Astrocyte (in vitro differentiated cells and primary cell): ENCODE data around the gene SAMD5. TPM values are rescaled to one million over a fixed set of nuclear protein-coding genes. Genes with fewer than 3 reads are reported as not detected.

ENCODE experiments used
- DNase-seq: peaks from one replicate; pipeline ENCODE4 v3.0.0-alpha.2; 2010; ENCODE audit warnings: low read depth
- FAIRE-seq: peaks from 2 replicates; lab custom pipeline; 2011; peaks lifted over from hg19 to GRCh38; lab: Jason Lieb, UNC
- H2AFZ ChIP-seq: 2 replicates; pipeline ENCODE4 v1.6.0; 2012; ENCODE audit warnings: low read depth, low read length, inconsistent platforms
- H3K27ac ChIP-seq: 2 replicates; pipeline ENCODE4 v1.5.1; 2011; ENCODE audit warnings: low read depth, low read length, inconsistent platforms
- H3K27me3 ChIP-seq: 2 replicates; pipeline ENCODE4 v1.6.0; 2011; ENCODE audit warnings: low read length, inconsistent platforms; ENCODE audit not compliant: insufficient read depth
- H3K36me3 ChIP-seq: 2 replicates; pipeline ENCODE4 v1.5.1; 2011; ENCODE audit warnings: low read length, inconsistent platforms; ENCODE audit not compliant: insufficient read depth
- H3K4me1 ChIP-seq: 2 replicates; pipeline ENCODE4 v1.5.1; 2011; ENCODE audit warnings: low read length, inconsistent platforms; ENCODE audit not compliant: insufficient read depth
- H3K4me2 ChIP-seq: 2 replicates; pipeline ENCODE4 v1.6.0; 2012; ENCODE audit warnings: low read length, inconsistent platforms
- H3K4me3 ChIP-seq: 2 replicates; pipeline ENCODE4 v1.5.1; 2011; ENCODE audit warnings: low read depth, mild to moderate bottlenecking, low read length, inconsistent platforms; ENCODE audit not compliant: insufficient read depth
- H3K79me2 ChIP-seq: 2 replicates; pipeline ENCODE4 v1.6.0; 2012; ENCODE audit warnings: mild to moderate bottlenecking, low read length, inconsistent platforms; ENCODE audit not compliant: insufficient read depth
- H3K9ac ChIP-seq: 2 replicates; pipeline ENCODE4 v1.6.0; 2012; ENCODE audit warnings: mild to moderate bottlenecking, low read length, inconsistent platforms
- H3K9me3 ChIP-seq: 2 replicates; pipeline ENCODE4 v1.5.1; 2012; ENCODE audit warnings: low read depth, mild to moderate bottlenecking, low read length, inconsistent platforms; ENCODE audit not compliant: insufficient read depth
- H4K20me1 ChIP-seq: 2 replicates; pipeline ENCODE4 v1.6.0; 2012; ENCODE audit warnings: low read length, inconsistent platforms; ENCODE audit not compliant: insufficient read depth
- H3K27ac Mint-ChIP-seq: one replicate; pipeline ENCODE4 v1.8.0; 2021; ENCODE audit warnings: mild to moderate bottlenecking, mixed read lengths; ENCODE audit not compliant: unreplicated experiment
- H3K27me3 Mint-ChIP-seq: one replicate; pipeline ENCODE4 v1.8.0; 2021; ENCODE audit warnings: low read depth, mixed read lengths; ENCODE audit not compliant: unreplicated experiment
- H3K36me3 Mint-ChIP-seq: one replicate; pipeline ENCODE4 v1.8.0; 2021; ENCODE audit warnings: low read depth, mixed read lengths; ENCODE audit not compliant: unreplicated experiment
- H3K4me1 Mint-ChIP-seq: one replicate; pipeline ENCODE4 v1.8.0; 2021; ENCODE audit warnings: low read depth, mixed read lengths; ENCODE audit not compliant: unreplicated experiment
- H3K4me3 Mint-ChIP-seq: one replicate; pipeline ENCODE4 v1.8.0; 2021; ENCODE audit warnings: mild to moderate bottlenecking, moderate library complexity, mixed read lengths; ENCODE audit not compliant: unreplicated experiment
- H3K9me3 Mint-ChIP-seq: one replicate; pipeline ENCODE4 v1.8.0; 2021; ENCODE audit warnings: mild to moderate bottlenecking, mixed read lengths; ENCODE audit not compliant: unreplicated experiment
- EZH2 ChIP-seq: IDR thresholded peaks from 2 replicates; pipeline ENCODE4 v1.6.1; 2012; ENCODE audit warnings: mild to moderate bottlenecking, low read length, inconsistent platforms; ENCODE audit not compliant: insufficient read depth
- total RNA-seq: library from RNA; stranded (reverse); gene quantifications from 2 replicates; pipeline ENCODE4 v1.2.1, GENCODE V29; 2021
- TF ChIP-seq, protein P1 (sequence below): IDR thresholded peaks from 2 replicates; pipeline ENCODE4 v1.5.1; 2011; ENCODE audit warnings: low read depth, mild to moderate bottlenecking, inconsistent platforms, low read length, moderate library complexity; ENCODE audit not compliant: insufficient read depth

SAMD5 gene
- total RNA-seq, 1 donor from 2014 or later = 0.93 TPM

DNA sequence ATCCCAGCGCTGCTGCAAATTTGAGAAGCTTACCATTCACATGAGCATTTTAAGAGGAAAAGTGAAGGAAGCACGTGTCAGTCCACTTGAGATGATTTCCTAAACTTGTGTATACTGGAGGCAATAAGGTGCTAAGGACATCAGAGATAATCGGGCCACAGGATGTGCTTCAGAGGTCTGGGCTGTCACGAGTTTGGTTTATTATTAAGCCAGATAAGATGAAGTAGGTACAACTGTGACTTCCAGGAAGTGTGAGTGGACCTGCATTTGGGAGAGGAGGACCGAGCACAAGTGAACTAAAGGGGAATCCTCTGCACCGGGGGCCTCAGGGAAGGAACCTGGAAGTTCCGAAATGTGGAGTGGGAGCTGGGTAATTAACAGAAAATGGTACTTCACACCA is 1.4 kb downstream of the SAMD5 start:
- no peaks in the 10 kb centered on the region for H3K36me3 ChIP-seq
- TF ChIP-seq EZH2 = no peak
- TF ChIP-seq, protein P1, sequence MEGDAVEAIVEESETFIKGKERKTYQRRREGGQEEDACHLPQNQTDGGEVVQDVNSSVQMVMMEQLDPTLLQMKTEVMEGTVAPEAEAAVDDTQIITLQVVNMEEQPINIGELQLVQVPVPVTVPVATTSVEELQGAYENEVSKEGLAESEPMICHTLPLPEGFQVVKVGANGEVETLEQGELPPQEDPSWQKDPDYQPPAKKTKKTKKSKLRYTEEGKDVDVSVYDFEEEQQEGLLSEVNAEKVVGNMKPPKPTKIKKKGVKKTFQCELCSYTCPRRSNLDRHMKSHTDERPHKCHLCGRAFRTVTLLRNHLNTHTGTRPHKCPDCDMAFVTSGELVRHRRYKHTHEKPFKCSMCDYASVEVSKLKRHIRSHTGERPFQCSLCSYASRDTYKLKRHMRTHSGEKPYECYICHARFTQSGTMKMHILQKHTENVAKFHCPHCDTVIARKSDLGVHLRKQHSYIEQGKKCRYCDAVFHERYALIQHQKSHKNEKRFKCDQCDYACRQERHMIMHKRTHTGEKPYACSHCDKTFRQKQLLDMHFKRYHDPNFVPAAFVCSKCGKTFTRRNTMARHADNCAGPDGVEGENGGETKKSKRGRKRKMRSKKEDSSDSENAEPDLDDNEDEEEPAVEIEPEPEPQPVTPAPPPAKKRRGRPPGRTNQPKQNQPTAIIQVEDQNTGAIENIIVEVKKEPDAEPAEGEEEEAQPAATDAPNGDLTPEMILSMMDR = no peak
- no peaks in the 10 kb centered on the region for H3K36me3 Mint-ChIP-seq
- H4K20me1 ChIP-seq = no peaks in the 10 kb centered on the region
- peaks cover 40% of the 10 kb centered on the region for H3K27me3 Mint-ChIP-seq
- no peaks in the 10 kb centered on the region for H3K4me1 Mint-ChIP-seq
- H3K4me3 ChIP-seq = peak overlapping the region; percentile 85
- no peak overlapping the region for H2AFZ ChIP-seq
- H3K9me3 Mint-ChIP-seq = no peaks in the 10 kb centered on the region
- no peak overlapping the region for H3K27ac ChIP-seq
- peaks cover 10% of the 10 kb centered on the region for H3K4me1 ChIP-seq
- no peaks in the 10 kb centered on the region for H3K79me2 ChIP-seq
- DNase-seq (no peak), FAIRE-seq (no peak)
- H3K27ac Mint-ChIP-seq = no peak overlapping the region
- peak overlapping the region; percentile 99 for H3K4me2 ChIP-seq
- peaks cover 16% of the 10 kb centered on the region for H3K27me3 ChIP-seq
- H3K9me3 ChIP-seq = no peaks in the 10 kb centered on the region
- H3K9ac ChIP-seq = peak overlapping the region; percentile 73
- peak overlapping the region; percentile 72 for H3K4me3 Mint-ChIP-seq

DNA sequence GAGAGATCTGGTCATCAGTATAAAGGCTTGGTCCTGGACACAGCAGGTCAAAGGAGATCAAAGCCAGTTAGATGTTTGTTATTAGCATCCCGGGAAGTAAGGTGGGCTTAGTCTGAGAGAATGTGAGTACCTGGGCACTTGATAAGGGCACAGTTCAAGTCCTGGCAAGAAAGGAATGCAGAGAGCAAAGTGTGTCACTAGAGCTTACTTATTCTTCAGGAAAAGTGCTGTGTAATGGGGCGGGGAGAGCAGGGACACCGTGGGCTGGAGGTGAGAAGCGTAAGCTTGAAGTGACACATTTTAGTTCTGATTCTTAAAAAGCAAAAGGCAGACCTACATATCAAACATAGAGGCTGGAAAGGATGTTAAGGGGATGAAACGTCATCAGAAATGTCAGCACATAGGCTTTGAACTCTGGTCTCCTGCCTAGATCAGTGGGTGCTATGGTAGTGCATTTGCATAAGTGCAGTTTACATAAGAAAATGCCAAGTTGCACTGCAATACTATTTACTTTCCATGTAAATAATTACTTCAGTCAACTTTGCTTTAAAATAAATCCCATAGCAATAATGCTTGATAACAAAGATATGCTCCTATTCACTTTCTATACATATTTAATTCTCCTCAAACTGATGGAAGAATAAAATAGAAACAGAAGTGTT is 2.6 kb downstream of the SAMD5 start:
- H4K20me1 ChIP-seq = no peaks in the 10 kb centered on the region
- no peaks in the 10 kb centered on the region for H3K79me2 ChIP-seq
- H3K9ac ChIP-seq = no peak overlapping the region
- no peak overlapping the region for H3K4me3 ChIP-seq
- Mint-ChIP-seq H3K4me3 (no peak overlapping the region), H3K9me3 (peaks cover 3% of the 10 kb centered on the region), H3K4me1 (no peaks in the 10 kb centered on the region), H3K27ac (no peak overlapping the region), H3K36me3 (no peaks in the 10 kb centered on the region), H3K27me3 (peaks cover 32% of the 10 kb centered on the region)
- H3K9me3 ChIP-seq = no peaks in the 10 kb centered on the region
- no peak for FAIRE-seq
- H3K4me2 ChIP-seq = no peak overlapping the region
- H3K4me1 ChIP-seq = peaks cover 10% of the 10 kb centered on the region
- no peak for DNase-seq
- TF ChIP-seq EZH2 = no peak
- TF ChIP-seq, protein P1 = no peak
- no peak overlapping the region for H3K27ac ChIP-seq
- H3K27me3 ChIP-seq = peaks cover 18% of the 10 kb centered on the region
- H2AFZ ChIP-seq = no peak overlapping the region
- H3K36me3 ChIP-seq = no peaks in the 10 kb centered on the region

DNA sequence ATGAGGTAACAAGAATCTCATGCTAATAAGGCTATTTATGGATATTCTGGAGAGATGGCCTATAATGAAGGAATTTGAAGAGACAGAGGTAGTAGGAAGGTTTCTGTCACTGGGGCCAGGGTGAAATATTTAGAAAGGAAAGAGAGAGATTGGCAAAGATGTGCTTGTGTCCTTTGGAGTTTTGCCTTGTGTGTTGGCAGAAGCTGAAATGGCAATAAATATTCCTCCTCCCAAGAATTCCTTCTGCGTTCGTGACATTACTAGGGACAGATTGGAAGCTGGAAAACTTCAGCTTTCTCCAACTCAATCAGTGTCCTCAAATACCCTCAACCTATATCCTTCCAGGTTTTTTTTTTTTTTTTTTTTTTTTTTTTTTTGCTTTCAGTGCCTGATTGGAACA is 6.3 kb downstream of the SAMD5 start:
- Mint-ChIP-seq H3K27me3 (peaks cover 18% of the 10 kb centered on the region), H3K4me1 (no peaks in the 10 kb centered on the region), H3K4me3 (no peak overlapping the region), H3K27ac (no peak overlapping the region), H3K9me3 (peaks cover 3% of the 10 kb centered on the region), H3K36me3 (no peaks in the 10 kb centered on the region)
- Histone ChIP-seq H3K27ac (no peak overlapping the region), H2AFZ (no peak overlapping the region), H3K4me2 (no peak overlapping the region), H4K20me1 (no peaks in the 10 kb centered on the region), H3K4me1 (no peaks in the 10 kb centered on the region), H3K36me3 (no peaks in the 10 kb centered on the region), H3K27me3 (peaks cover 11% of the 10 kb centered on the region), H3K9ac (no peak overlapping the region), H3K4me3 (no peak overlapping the region), H3K79me2 (no peaks in the 10 kb centered on the region), H3K9me3 (no peaks in the 10 kb centered on the region)
- FAIRE-seq (no peak), DNase-seq (no peak)
- TF ChIP-seq, protein P1 = no peak
